Osteocyte (in vitro differentiated cells): ENCODE results near the gene ADAMTS2. TPM values are rescaled to one million over a fixed set of nuclear protein-coding genes. Genes with fewer than 3 reads are reported as not detected.

Experiments
- DNase-seq: peaks from one replicate; pipeline ENCODE4 v3.0.0; 2021; ENCODE audit warnings: mixed read lengths; ENCODE audit not compliant: unreplicated experiment; ENCODE audit errors: extremely low spot score
- H3K27ac Mint-ChIP-seq: one replicate; pipeline ENCODE4 v1.8.0; 2021; ENCODE audit warnings: mild to moderate bottlenecking, mixed read lengths; ENCODE audit not compliant: unreplicated experiment
- H3K27me3 Mint-ChIP-seq: one replicate; pipeline ENCODE4 v1.8.0; 2021; ENCODE audit warnings: mixed read lengths; ENCODE audit not compliant: unreplicated experiment
- H3K36me3 Mint-ChIP-seq: one replicate; pipeline ENCODE4 v1.8.0; 2021; ENCODE audit warnings: mixed read lengths; ENCODE audit not compliant: unreplicated experiment
- H3K4me1 Mint-ChIP-seq: one replicate; pipeline ENCODE4 v1.8.0; 2021; ENCODE audit warnings: mixed read lengths; ENCODE audit not compliant: unreplicated experiment
- H3K4me3 Mint-ChIP-seq: one replicate; pipeline ENCODE4 v1.8.0; 2021; ENCODE audit warnings: mild to moderate bottlenecking, moderate library complexity, mixed read lengths; ENCODE audit not compliant: unreplicated experiment
- H3K9me3 Mint-ChIP-seq: one replicate; pipeline ENCODE4 v1.8.0; 2021; ENCODE audit warnings: mixed read lengths; ENCODE audit not compliant: unreplicated experiment
- CTCF ChIP-seq: fragments of 200-600 bp; sonication (generic); IDR thresholded peaks from 2 replicates; pipeline ENCODE4 v1.5.0; 2021; ENCODE audit warnings: antibody characterized with exemption, mild to moderate bottlenecking, moderate library complexity
- total RNA-seq: library from RNA; stranded (reverse); gene quantifications from 2 replicates; pipeline ENCODE4 v1.2.1, GENCODE V29; 2021

Gene ADAMTS2
- total RNA-seq, 1 donor from 2014 or later: 12.2 TPM

GRCh38 chr5:179375831-179376365 is 30.6 kb upstream of the ADAMTS2 start:
- no peaks in the 10 kb centered on the region for H3K36me3 Mint-ChIP-seq
- H3K4me1 Mint-ChIP-seq: peaks cover 4% of the 10 kb centered on the region
- no peak overlapping the region for H3K4me3 Mint-ChIP-seq
- H3K9me3 Mint-ChIP-seq: no peaks in the 10 kb centered on the region
- H3K27ac Mint-ChIP-seq: no peak overlapping the region
- no peak for DNase-seq
- H3K27me3 Mint-ChIP-seq: no peaks in the 10 kb centered on the region
- TF ChIP-seq CTCF: no peak

GRCh38 chr5:179375236-179375685 is 30.0 kb upstream of the ADAMTS2 start:
- TF ChIP-seq CTCF: no peak
- Mint-ChIP-seq H3K36me3 (no peaks in the 10 kb centered on the region), H3K27ac (no peak overlapping the region), H3K27me3 (no peaks in the 10 kb centered on the region), H3K4me3 (no peak overlapping the region), H3K9me3 (no peaks in the 10 kb centered on the region), H3K4me1 (peaks cover 4% of the 10 kb centered on the region)
- no peak for DNase-seq

GRCh38 chr5:179374506-179375235 is 29.4 kb upstream of the ADAMTS2 start:
- no peaks in the 10 kb centered on the region for H3K27me3 Mint-ChIP-seq
- H3K36me3 Mint-ChIP-seq: no peaks in the 10 kb centered on the region
- DNase-seq: peak; percentile 71
- peaks cover 4% of the 10 kb centered on the region for H3K4me1 Mint-ChIP-seq
- H3K27ac Mint-ChIP-seq: no peak overlapping the region
- no peaks in the 10 kb centered on the region for H3K9me3 Mint-ChIP-seq
- H3K4me3 Mint-ChIP-seq: no peak overlapping the region
- no peak for TF ChIP-seq CTCF

- Mint-ChIP-seq H3K36me3 (no peaks in the 10 kb centered on the region), H3K27ac (no peak overlapping the region), H3K4me3 (no peak overlapping the region), H3K4me1 (peaks cover 4% of the 10 kb centered on the region), H3K9me3 (peaks cover 4% of the 10 kb centered on the region), H3K27me3 (no peaks in the 10 kb centered on the region)
- TF ChIP-seq CTCF: no peak
- DNase-seq: no peak
Observed at GRCh38 chr5:179373961-179374505, 28.8 kb upstream of the ADAMTS2 start.
